ENCODE results near the gene IGF1.

IGF1 gene

GRCh38 chr12:102480406-102480805 lies at the start of gene IGF1:
Gene IGF1 (minus strand): TSS chr12:102480563. CDS start chr12:102480381, 182 bp downstream.
- no peak for DNase-seq

GRCh38 chr12:102528111-102528510 lies 47.7 kb upstream of the IGF1 start:
- no peak for DNase-seq

- DNase-seq, result no peak
These were observed 46.9 kb upstream of the IGF1 start for GRCh38 chr12:102527171-102527720.

- no peak for DNase-seq
These were observed 46.3 kb upstream of the IGF1 start for GRCh38 chr12:102526656-102527055.

- no peak for DNase-seq
These were observed 42.4 kb upstream of the IGF1 start for GRCh38 chr12:102522768-102523167.

DNA sequence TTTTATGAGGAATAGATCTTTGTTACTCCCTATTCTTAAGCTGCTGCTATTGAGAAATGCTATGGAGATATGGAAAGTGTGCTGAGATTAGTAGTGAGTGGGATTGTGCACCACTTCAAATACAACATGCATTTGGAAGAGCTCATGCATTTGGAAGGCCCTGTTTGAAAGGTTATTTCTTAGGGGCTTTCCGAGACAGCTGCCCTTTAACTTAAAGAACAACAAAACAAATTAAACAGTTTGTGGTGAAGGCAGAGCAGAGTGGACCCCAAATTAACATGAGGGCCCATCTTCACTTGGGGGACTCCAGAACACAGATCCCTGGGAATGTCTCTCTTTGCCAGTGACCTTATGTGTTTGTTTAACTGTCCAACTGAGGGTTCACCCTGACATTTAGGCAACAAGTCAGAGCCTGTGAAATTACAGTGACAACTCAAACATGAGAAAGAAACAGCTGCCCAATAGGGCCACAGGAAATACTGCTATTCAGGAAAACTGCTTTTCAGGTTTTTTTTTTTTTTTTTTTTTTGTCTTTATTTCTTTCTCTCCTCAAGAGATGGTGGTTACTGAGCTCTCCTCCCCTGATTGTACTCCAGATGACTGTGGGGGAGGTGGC lies 41.4 kb upstream of the IGF1 start:
- no peak for DNase-seq

- no peak for DNase-seq
These were observed 38.5 kb upstream of the IGF1 start for GRCh38 chr12:102518871-102519270.

DNA sequence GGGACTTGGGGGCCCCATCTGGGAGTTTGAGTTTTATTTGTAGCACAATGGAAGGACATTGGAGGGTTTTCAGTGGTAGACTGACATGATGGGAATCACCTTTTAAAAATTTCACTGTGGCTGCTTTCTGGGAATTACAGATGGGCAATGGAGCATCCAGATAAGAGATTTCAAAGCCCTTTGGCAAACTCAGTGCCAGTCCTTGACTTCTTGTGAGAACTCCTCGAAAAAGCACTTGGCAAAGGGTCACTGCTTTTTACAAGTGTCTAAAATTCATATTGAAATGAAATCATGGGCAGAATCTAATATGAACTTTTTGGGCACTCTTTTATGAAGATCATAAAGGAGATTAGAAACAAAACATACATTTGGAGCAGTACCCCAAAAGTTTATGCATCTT lies 34.3 kb upstream of the IGF1 start:
- no peak for DNase-seq

DNA sequence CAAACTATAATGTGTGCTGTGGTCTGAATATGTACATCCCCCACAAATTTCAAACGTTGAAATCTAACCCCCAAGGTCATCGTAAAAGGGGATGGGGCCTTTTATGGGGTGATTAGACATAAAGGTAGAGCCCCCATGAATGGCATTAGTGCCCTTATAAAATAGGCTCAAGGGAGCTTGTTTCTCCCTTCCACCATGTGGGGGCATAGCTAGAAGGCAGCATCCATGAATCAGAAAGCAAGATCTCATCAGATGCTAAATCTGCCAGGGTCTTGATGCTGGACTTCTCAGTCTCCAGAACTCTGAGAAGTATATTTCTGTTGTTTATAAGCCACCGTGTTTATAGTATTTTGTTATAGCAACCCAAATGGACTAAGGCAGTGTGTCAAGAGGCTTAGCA lies 33.4 kb upstream of the IGF1 start:
- no peak for DNase-seq

- no peak for DNase-seq
These were observed 32.9 kb upstream of the IGF1 start for GRCh38 chr12:102513272-102513671.

DNA sequence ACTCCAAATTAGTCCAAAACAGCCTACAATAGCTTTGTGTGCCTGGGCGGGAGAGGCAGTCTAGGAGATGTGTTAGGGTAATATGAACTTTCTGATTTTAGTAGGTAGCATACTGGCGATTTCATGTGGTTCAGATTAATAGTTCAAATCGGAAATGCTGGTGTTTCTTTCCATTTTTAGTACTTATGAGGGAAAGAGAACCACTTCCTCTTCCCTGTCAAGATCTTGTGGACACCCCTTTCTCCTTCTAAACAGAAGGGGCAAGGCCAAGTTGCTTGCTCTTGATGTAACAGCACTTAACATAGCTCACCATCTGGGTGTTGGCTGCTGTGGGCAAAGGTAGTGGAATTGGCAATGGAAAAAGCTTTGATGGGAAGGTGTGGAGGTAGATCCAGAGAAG lies 32.2 kb upstream of the IGF1 start:
- DNase-seq, result no peak

DNA sequence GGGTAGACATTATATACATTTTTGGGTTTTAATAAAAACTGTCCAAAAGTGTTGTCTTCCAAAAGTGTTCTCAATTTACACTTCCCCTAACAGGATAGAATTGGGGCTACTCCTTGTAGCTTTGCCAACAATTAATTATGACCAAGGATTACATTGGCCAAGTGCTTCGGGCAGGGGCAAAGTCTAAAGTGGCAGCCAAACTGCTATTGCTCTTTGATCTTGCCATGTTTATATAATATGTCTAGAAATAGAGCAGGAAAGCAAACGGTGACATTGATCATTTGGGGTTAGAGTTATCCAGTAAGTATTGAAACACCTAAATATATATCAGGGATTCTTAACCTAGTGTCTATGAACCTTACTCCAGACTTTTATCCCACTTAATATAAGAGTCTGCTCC lies 31.2 kb upstream of the IGF1 start:
- no peak for DNase-seq

DNA sequence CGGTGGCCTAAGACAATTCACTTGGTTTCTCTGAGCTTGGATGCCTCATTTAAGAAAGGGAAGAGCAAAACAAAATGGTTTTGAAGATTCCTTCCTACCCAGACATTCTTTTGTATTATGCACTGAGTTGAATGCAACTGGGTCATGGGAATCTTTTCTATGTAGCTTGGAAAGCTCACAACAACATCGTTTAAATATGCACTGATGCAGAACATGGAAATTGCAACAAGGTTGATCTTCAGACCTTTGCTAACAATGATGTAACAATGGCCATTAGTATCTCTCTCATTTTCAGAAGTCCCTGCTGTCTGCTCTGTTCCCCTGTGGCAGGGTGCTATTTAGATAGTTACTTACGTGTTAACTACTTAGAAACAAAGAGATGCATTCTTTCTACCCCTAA lies 30.1 kb upstream of the IGF1 start:
- no peak for DNase-seq

DNA sequence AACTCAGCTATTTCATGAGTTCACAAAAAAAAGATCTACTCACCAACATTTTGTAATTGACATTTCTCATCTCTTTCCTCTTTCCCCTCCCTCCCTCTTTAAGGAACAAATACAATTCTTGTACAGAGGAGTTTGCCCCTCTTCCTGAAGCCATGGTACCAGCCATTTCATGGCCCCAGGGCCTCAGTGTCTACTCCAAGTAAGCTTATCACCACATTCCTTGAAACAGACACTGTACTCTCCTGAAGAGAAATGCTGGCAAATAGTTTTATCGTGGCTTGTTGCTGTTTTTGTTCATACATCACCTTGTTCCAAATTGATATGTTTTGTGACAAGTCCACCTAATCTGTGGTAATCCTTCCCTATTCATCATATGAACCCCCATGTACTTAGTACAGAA lies 29.7 kb upstream of the IGF1 start:
- DNase-seq, result no peak

- DNase-seq, result no peak
These were observed 28.8 kb upstream of the IGF1 start for GRCh38 chr12:102509123-102509626.

GRCh38 chr12:102508052-102508451 lies 27.7 kb upstream of the IGF1 start:
- DNase-seq, result no peak

- no peak for DNase-seq
These were observed 26.9 kb upstream of the IGF1 start for GRCh38 chr12:102507301-102507700.

DNA sequence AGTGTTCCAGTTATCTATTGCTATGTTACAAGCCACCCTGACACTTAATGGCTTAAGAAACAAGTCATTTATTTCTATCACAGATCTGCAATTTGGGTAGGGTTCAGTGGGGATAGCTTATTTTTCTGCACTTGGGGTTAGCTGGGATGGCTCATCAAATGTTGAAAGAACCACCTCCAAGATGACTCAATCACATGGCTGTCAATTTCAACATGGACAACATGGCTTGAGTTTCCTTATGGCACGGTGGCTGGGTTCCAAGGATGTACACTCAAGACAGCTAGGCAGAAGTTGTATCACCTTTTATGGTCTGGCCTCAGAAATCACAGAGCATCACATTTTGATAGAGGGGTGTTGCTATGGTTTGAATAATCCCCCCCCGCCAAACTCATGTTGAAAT lies 24.5 kb upstream of the IGF1 start:
- DNase-seq, result no peak

- DNase-seq, result no peak
These were observed 23.9 kb upstream of the IGF1 start for GRCh38 chr12:102504280-102504679.

- no peak for DNase-seq
These were observed 23.5 kb upstream of the IGF1 start for GRCh38 chr12:102503831-102504230.

GRCh38 chr12:102503056-102503681 lies 22.8 kb upstream of the IGF1 start:
- DNase-seq, result peak; percentile 8

DNA sequence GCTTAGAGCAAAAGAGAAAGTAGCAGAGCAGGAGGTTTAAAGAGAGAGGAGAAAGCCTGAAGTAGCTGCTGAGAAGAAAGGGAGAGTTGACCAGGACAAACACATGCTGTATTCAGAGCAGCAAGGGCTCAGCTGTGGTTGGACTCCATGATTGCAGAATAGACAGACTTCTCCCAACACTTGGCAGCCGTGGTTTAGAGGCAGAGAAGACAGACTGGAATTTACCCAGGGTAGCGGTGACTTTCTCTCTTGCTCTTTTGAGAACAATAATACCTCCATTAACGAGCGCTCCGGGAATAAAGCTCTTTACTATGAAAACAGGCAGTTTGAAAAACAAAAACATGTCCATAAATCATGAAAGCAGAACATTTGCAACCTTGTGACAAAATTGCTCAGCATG lies 21.4 kb upstream of the IGF1 start:
- no peak for DNase-seq

DNA sequence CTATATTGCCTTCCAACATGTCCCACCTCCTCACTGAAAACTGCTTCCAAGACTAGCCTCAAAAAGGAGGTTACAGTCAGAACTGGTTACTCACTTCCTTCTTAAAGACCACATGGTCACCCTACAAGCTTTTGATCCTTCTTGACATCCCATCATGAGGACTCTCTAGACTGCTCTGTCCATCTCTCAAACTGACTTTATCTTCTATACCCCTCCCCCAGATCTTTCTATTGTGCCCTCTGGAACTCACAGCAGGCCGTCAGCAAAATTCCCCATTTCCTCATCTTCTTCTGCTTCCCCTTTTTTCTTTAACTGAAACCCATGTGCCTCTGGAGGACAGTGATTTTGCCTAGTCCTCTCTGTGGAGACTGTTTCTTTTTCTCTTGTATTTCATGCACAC lies 18.1 kb upstream of the IGF1 start:
- DNase-seq, result no peak

DNA sequence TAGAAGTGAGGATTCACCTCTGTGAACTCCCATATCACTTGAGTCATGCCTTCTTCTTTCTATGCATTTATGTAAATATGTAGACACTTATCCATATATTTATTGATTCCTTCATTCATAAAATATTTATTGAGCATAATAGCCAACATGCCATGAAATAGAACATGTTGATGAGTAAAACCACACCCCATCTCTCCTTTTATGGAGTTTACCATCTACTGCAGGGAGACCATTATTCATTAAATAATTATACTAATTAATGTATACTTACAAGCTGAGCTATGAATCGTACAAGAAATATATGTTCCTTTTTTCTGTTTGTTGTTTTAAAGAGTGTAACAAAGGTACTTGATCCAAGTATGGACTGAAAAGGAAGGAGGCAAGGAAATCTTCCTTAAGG lies 17.4 kb upstream of the IGF1 start:
- DNase-seq, result no peak

- DNase-seq, result no peak
These were observed 16.2 kb upstream of the IGF1 start for GRCh38 chr12:102496591-102496990.

Measured in CD4-positive, alpha-beta T cell treated with Interleukin-4 for 4 hours (primary cell).